CD4-positive, alpha-beta T cell treated with Interleukin-4 for 4 hours (primary cell): Measurements from ENCODE around the gene KANK3.
"Not testable (repeated sequence)": the region's sequence is repeated elsewhere in the genome, so short reads cannot be mapped to it uniquely, and the experiment has no call there.

Experiments
- DNase-seq: peaks from one replicate; pipeline ENCODE4 v3.0.0-alpha.2; 2020

The KANK3 gene

DNA sequence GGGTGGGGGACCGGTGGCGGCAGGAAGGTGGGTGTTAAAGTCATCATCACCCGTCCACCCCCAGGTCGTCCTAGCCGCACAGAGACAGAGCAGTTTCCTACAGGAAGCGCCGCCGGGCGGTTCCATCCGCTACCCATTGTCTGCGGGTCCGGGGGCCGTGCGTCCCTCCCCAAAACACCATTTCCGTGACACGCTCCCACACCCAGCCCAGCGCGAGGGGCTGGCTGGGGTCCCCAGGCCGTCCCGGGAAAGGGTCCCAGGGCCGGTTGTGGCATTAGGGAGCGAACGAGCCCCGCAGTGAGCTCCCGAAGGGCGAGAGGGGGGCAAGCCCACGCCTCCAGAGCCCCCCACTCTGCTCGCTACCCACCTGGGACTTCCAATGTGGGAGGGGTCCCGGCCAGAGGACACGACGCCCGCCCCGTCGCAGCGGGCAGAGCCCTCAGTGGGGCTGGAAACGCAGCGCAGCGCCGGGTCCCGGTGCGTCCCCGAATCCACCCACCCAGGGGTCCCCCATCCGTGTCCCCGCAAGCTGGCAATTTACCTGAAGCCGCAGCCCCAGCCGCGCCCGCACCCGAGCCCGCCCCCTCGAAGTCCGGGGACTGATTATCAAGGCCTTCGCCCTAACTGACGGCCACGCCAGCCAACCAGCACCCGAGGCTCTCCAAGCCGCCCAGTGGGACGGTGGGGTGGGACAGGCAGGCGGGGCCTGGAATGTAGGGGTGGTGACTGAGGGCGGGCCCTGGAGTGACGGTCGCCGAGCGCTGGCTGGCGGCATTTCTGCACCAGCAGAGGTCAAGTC lies at the start of gene KANK3:
Gene KANK3 (minus strand): TSS at position 579 of the 799 bp plus-strand sequence. CDS start 5,434 bp downstream, outside the sequence.
- DNase-seq = peak; percentile 95

- no peak for DNase-seq
These were observed 49.0 kb upstream of the KANK3 start for GRCh38 chr19:8392017-8392591.

- no peak for DNase-seq
These were observed 48.3 kb upstream of the KANK3 start for GRCh38 chr19:8391198-8392016.

- DNase-seq = peak; percentile 85
These were observed 47.5 kb upstream of the KANK3 start for GRCh38 chr19:8390617-8390981.

DNA sequence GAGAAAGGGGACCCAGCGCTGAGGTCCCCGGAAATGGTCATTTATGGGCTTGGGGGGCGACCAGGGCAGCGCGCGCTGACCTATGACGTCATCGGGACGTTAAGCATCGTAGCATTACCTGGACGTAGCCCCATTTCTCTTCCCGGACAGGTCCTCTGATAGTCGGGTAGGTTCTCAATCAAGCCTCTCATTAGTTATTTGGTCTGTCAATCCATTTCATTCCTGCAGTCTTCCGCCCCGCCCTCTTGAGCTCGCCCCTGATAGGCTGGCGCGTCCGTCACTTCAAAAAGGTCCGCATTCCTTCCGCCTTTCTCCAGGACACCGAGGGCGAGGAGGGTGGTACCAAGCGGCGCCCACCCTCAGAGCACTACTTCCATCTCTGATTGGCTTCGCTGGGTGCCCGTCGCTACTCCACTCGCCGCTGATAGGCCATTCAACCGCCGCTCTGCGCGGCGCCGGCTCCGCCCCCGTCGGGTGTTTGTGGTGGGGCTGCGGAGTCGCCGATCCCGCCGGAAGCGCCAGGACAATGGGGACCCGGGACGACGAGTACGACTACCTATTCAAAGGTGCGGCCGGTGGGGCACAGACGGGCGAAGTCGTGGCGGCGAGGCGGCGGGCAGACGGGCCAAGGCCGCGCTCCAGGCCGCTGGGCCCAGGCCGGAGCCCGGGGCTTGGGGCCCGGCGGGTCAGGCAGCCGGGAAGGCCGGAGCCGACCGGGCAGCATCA lies 47.0 kb upstream of the KANK3 start, which contains the start of gene RAB11B:
Gene RAB11B (plus strand): TSS at position 470 of the 726 bp plus-strand sequence. CDS start 57 bp downstream, at position 527.
- peak; percentile 100 for DNase-seq

- no peak for DNase-seq
These were observed 45.5 kb upstream of the KANK3 start for GRCh38 chr19:8388612-8388958.

DNA sequence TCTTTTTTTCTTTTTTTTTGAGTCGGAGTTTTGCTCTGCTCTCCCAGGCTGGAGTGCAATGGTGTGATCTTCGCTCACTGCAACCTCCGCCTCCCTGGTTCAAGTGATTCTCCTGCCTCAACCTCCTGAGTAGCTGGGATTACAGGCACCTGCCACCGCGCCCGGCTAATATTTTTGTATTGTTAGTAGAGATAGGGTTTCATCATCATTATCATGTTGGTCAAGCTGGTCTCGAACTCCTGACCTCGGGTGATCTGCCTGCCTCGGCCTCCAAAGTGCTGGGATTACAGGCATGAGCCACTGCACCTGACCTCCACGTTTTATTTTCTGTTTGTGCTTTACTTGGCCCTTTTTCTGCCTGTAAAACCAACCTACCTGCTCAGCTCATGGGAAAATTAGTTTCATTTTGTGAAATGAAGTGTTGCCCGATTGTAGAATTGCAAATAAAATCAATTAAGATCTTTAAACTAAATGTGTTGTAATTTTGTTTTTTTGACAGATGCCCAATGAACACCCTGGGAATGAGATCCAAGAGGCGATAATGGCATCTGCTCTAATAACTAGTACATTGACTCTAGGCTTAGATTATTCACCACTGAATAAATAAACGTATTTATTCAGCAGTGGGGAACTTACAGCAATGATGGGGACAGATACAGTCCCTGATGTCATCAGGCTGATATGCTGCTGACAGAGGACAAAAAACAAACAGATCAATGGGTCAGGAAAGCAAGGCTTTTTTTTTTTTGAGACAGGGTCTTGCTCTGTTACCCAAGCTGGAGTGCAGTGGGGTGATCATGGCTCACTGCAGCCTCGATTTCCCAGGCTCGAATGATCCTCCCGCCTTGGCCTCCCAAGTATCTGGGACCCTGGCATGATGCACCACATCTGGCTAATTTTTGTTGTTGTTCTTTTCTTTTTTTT lies 44.9 kb upstream of the KANK3 start:
- DNase-seq = no peak

DNA sequence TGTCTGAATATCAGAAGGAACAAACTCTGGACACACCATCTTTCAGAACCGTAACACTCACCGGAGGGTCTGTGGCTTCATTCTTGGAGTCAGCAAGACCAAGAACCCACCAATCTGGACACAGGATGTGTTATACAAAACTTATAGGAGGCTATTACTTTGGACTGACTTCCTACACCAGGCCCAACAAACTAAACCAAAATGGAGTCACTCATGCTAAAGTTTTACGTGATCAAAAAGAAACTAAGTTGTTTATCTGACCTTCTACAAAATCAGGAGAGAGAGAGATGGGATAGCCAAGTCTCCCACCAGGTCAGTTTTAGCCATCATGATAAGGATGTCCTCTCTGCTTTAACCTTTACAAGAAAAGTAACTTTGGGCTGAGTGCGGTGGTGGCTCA lies 43.9 kb upstream of the KANK3 start:
- no peak for DNase-seq

DNA sequence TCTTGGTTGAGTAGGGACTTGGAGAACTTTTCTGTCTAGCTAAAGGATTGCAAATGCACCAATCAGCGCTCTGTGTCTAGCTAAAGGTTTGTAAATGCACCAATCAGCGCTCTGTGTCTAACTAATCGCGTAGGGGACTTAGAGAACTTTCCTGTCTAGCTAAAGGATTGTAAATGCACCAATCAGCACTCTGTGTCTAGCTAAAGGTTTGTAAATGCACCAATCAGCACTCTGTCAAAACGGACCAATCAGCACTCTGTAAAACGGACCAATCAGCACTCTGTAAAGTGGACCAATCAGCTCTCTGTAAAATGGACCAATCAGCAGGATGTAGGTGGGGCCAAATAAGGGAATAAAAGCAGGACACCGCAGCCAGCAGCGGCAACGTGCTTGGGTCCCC lies 43.4 kb upstream of the KANK3 start:
- not testable (repeated sequence) for DNase-seq

DNA sequence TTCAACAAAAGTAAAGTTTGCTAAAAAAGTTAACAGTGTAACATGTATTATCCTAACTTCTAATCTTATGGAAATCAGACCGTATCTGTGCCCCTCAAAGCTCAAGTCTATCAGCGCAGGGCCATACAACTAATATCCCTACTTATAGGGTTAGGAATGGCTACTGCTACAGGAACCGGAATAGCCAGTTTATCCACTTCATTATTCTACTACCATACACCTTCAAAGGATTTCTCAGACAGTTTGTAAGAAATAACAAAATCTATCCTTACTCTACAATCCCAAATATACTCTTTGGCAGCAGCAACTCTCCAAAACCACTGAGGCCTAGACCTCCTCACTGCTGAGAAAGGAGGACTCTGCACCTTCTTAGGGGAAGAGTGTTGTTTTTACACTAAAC lies 42.5 kb upstream of the KANK3 start:
- not testable (repeated sequence) for DNase-seq

DNA sequence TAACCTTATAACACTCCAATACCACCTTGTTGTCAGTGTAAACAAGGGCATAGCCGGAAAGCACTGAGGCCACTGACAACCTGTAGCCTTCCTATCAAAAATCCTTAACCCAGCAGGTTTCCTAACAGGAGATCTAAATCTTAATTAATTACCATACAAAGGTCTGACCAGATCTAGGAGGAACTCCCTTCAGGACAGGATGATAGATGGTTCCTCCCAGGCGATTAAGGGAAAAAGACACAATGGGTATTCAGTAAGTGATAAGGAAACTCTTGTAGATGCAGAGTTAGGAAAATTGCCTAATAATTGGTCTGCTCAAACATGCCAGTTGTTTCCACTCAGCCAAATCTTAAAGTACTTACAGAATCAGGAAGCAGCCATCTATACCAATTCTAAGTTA lies 42.0 kb upstream of the KANK3 start:
- not testable (repeated sequence) for DNase-seq

GRCh38 chr19:8384569-8384968 lies 41.5 kb upstream of the KANK3 start:
- DNase-seq = not testable (repeated sequence)

DNA sequence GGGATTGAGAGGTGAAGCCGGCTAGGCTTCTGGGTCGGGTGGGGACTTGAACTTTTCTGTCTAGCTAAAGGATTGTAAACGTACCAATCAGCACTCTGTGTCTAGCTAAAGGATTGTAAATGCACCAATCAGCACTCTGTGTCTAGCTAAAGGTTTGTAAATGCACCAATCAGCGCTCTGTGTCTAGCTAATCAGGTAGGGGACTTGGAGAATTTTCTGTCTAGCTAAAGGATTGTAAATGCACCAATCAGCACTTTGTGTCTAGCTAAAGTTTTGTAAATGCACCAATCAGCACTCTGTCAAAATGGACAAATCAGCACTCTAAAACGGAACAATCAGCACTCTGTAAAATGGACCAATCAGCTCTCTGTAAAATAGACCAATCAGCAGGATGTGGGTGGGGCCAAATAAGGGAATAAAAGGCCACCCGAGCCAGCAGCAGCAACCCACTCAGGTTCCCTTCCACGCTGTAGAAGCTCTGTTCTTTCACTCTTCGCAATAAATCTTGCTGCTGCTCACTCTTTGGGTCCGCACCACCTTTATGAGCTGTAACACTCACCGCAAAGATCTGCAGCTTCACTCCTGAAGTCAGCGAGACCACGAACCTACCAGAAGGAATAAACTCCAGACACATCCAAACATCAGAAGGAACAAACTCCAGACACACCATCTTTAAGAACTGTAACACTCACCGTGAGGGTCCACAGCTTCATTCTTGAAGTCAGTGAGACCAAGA lies 36.3 kb upstream of the KANK3 start:
- DNase-seq = not testable (repeated sequence)

DNA sequence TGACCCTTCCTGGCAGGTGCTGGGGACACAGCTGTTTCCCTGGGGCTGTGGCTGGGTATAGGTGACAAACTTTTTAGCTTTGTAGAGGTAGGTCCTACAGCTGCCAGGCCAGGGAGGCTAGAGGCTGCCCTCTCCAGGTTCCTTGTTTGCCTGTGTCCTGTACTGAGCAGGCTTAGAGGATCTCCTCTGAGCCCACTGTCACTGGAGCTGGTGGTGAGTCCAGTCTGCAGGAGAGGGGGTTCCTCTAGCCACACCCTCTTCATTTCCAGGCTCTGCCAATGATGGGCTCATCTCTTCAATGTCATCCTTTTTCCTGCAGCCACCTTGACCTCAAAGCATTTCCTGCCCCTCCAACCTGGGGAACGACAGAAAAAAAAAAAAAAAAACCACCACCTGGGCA lies 34.5 kb upstream of the KANK3 start:
- DNase-seq = no peak

DNA sequence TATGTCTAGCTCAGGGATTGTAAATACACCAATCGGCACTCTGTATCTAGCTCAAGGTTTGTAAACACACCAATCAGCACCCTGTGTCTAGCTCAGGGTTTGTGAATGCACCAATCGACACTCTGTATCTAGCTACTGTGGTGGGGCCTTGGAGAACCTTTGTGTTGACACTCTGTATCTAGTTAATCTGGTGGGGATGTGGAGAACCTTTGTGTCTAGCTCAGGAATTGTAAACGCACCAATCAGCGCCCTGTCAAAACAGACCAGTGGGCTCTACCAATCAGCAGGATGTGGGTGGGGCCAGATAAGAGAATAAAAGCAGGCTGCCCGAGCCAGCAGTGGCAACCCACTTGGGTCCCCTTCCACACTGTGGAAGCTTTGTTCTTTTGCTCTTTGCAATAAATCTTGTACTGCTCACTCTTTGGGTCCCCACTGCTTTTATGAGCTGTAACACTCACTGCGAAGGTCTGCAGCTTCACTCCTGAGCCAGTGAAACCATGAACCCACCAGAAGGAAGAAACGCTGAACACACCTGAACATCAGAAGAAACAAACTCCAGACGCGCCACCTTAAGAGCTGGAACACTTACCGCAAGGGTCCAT lies 33.4 kb upstream of the KANK3 start:
- not testable (repeated sequence) for DNase-seq

DNA sequence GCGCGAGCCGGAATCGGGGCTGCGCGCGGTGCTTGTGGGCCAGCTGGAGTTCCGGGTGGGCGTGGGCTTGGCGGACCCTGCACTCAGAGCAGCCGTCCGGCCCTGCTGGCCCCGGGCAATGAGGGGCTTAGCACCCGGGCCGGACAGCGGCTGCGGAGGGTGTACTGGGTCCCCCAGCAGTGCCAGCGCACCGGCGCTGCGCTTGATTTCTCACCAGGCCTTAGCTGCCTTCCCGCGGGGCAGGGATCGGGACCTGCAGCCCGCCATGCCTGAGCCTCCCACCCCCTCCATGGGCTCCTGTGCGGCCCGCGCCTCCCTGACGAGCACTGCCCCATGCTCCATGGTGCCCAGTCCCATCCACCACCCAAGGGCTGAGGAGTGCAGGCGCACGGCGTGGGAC lies 32.7 kb upstream of the KANK3 start:
- DNase-seq = not testable (repeated sequence)

- no peak for DNase-seq
These were observed 31.1 kb upstream of the KANK3 start for GRCh38 chr19:8373867-8374813.

- no peak for DNase-seq
These were observed 28.1 kb upstream of the KANK3 start for GRCh38 chr19:8371011-8371804.
